HEK293 (cell line): Measurements from ENCODE around the gene ABCB9.

ENCODE experiments used
- EGR2 ChIP-seq: fragments of 450-650 bp; formaldehyde crosslinking; IDR thresholded peaks from 2 replicates; pipeline ENCODE4 v1.5.1; 2016; ENCODE audit warnings: low read depth, missing biosample characterization, missing genetic modification characterization
- FEZF1 ChIP-seq: fragments of 450-650 bp; formaldehyde crosslinking; IDR thresholded peaks from 2 replicates; pipeline ENCODE4 v1.5.1; 2016; ENCODE audit warnings: missing biosample characterization, missing genetic modification characterization
- HOXA7 ChIP-seq: sonication (generic); formaldehyde crosslinking; IDR thresholded peaks from 2 replicates; pipeline ENCODE4 v1.8.1; 2022; ENCODE audit warnings: missing genetic modification reagents, borderline replicate concordance
- HOXC10 ChIP-seq: sonication (generic); formaldehyde crosslinking; IDR thresholded peaks from 2 replicates; pipeline ENCODE4 v1.8.1; 2023; ENCODE audit warnings: mild to moderate bottlenecking, missing genetic modification reagents
- IKZF3 ChIP-seq: fragments of 450-650 bp; IDR thresholded peaks from 2 replicates; pipeline ENCODE4 v1.5.0; 2018; ENCODE audit warnings: missing biosample characterization, mild to moderate bottlenecking, missing genetic modification characterization, moderate library complexity
- KLF8 ChIP-seq: fragments of 450-650 bp; formaldehyde crosslinking; IDR thresholded peaks from 2 replicates; pipeline ENCODE4 v1.5.1; 2016; ENCODE audit warnings: missing biosample characterization, missing genetic modification characterization
- OSR2 ChIP-seq: fragments of 450-650 bp; formaldehyde crosslinking; IDR thresholded peaks from 2 replicates; pipeline ENCODE4 v1.5.1; 2016; ENCODE audit warnings: missing biosample characterization, missing genetic modification characterization
- OVOL3 ChIP-seq: fragments of 450-650 bp; formaldehyde crosslinking; IDR thresholded peaks from 2 replicates; pipeline ENCODE4 v1.5.1; 2016; ENCODE audit warnings: missing biosample characterization, missing genetic modification characterization
- SCRT2 ChIP-seq: fragments of 450-650 bp; formaldehyde crosslinking; IDR thresholded peaks from 2 replicates; pipeline ENCODE4 v1.5.1; 2016; ENCODE audit warnings: missing biosample characterization, missing genetic modification characterization
- WT1 ChIP-seq: fragments of 450-650 bp; formaldehyde crosslinking; IDR thresholded peaks from 2 replicates; pipeline ENCODE4 v1.5.1; 2016; ENCODE audit warnings: missing biosample characterization, missing genetic modification characterization
- ZBTB17 ChIP-seq: fragments of 450-650 bp; formaldehyde crosslinking; IDR thresholded peaks from 2 replicates; pipeline ENCODE4 v1.5.1; 2016; ENCODE audit warnings: missing biosample characterization, missing genetic modification characterization
- ZNF10 ChIP-seq: fragments of 450-650 bp; formaldehyde crosslinking; IDR thresholded peaks from 2 replicates; pipeline ENCODE4 v1.5.1; 2017; ENCODE audit warnings: missing biosample characterization, missing genetic modification characterization
- ZNF138 ChIP-seq: fragments of 450-650 bp; formaldehyde crosslinking; IDR thresholded peaks from 2 replicates; pipeline ENCODE4 v1.5.1; 2016; ENCODE audit warnings: missing biosample characterization, missing genetic modification characterization, borderline replicate concordance
- ZNF157 ChIP-seq: fragments of 450-650 bp; formaldehyde crosslinking; IDR thresholded peaks from 2 replicates; pipeline ENCODE4 v1.5.1; 2016; ENCODE audit warnings: missing biosample characterization, missing genetic modification characterization
- ZNF214 ChIP-seq: fragments of 450-650 bp; formaldehyde crosslinking; IDR thresholded peaks from 2 replicates; pipeline ENCODE4 v1.5.1; 2017; ENCODE audit warnings: missing biosample characterization, mild to moderate bottlenecking, missing genetic modification characterization, borderline replicate concordance
- ZNF23 ChIP-seq: fragments of 450-650 bp; formaldehyde crosslinking; IDR thresholded peaks from 2 replicates; pipeline ENCODE4 v1.5.1; 2016; ENCODE audit warnings: missing biosample characterization, missing genetic modification characterization, borderline replicate concordance
- ZNF248 ChIP-seq: fragments of 450-650 bp; formaldehyde crosslinking; IDR thresholded peaks from 2 replicates; pipeline ENCODE4 v1.5.1; 2017; ENCODE audit warnings: missing biosample characterization, missing genetic modification characterization
- ZNF280D ChIP-seq: fragments of 450-650 bp; formaldehyde crosslinking; IDR thresholded peaks from 2 replicates; pipeline ENCODE4 v1.5.1; 2016; ENCODE audit warnings: missing biosample characterization, missing genetic modification characterization
- ZNF302 ChIP-seq: fragments of 450-650 bp; formaldehyde crosslinking; IDR thresholded peaks from 2 replicates; pipeline ENCODE4 v1.5.1; 2016; ENCODE audit warnings: missing biosample characterization, missing genetic modification characterization, low read depth
- ZNF335 ChIP-seq: fragments of 450-650 bp; formaldehyde crosslinking; conservative IDR thresholded peaks from 2 replicates; pipeline ENCODE4 v1.5.1; 2016; ENCODE audit warnings: missing biosample characterization, missing genetic modification characterization
- ZNF354C ChIP-seq: fragments of 450-650 bp; formaldehyde crosslinking; IDR thresholded peaks from 2 replicates; pipeline ENCODE4 v1.5.1; 2016; ENCODE audit warnings: missing biosample characterization, missing genetic modification characterization, low read depth, borderline replicate concordance
- ZNF366 ChIP-seq: fragments of 450-650 bp; formaldehyde crosslinking; conservative IDR thresholded peaks from 2 replicates; pipeline ENCODE4 v1.5.1; 2016; ENCODE audit warnings: missing biosample characterization, missing genetic modification characterization
- ZNF398 ChIP-seq: fragments of 450-650 bp; formaldehyde crosslinking; IDR thresholded peaks from 2 replicates; pipeline ENCODE4 v1.5.1; 2017; ENCODE audit warnings: missing biosample characterization, missing genetic modification characterization
- ZNF510 ChIP-seq: fragments of 450-650 bp; formaldehyde crosslinking; IDR thresholded peaks from 2 replicates; pipeline ENCODE4 v1.5.1; 2018; ENCODE audit warnings: mild to moderate bottlenecking, missing genetic modification characterization, missing biosample characterization; ENCODE audit not compliant: insufficient replicate concordance
- ZNF580 ChIP-seq: fragments of 450-650 bp; formaldehyde crosslinking; IDR thresholded peaks from 2 replicates; pipeline ENCODE4 v1.5.1; 2016; ENCODE audit warnings: missing biosample characterization, missing genetic modification characterization
- ZNF621 ChIP-seq: fragments of 450-650 bp; formaldehyde crosslinking; IDR thresholded peaks from 2 replicates; pipeline ENCODE4 v1.5.1; 2017; ENCODE audit warnings: missing biosample characterization, missing genetic modification characterization
- ZNF624 ChIP-seq: fragments of 450-650 bp; formaldehyde crosslinking; IDR thresholded peaks from 2 replicates; pipeline ENCODE4 v1.5.1; 2017; ENCODE audit warnings: missing biosample characterization, missing genetic modification characterization
- ZNF670 ChIP-seq: fragments of 450-650 bp; formaldehyde crosslinking; IDR thresholded peaks from 2 replicates; pipeline ENCODE4 v1.5.1; 2016; ENCODE audit warnings: missing biosample characterization, missing genetic modification characterization, low read depth
- ZNF707 ChIP-seq: fragments of 450-650 bp; formaldehyde crosslinking; IDR thresholded peaks from 2 replicates; pipeline ENCODE4 v1.5.1; 2016; ENCODE audit warnings: missing biosample characterization, missing genetic modification characterization
- ZNF777 ChIP-seq: fragments of 450-650 bp; formaldehyde crosslinking; IDR thresholded peaks from 2 replicates; pipeline ENCODE4 v1.5.1; 2017; ENCODE audit warnings: missing biosample characterization, missing genetic modification characterization, borderline replicate concordance
- ZNF785 ChIP-seq: fragments of 450-650 bp; formaldehyde crosslinking; IDR thresholded peaks from 2 replicates; pipeline ENCODE4 v1.5.1; 2016; ENCODE audit warnings: missing biosample characterization, missing genetic modification characterization
- ZSCAN23 ChIP-seq: fragments of 450-650 bp; formaldehyde crosslinking; IDR thresholded peaks from 2 replicates; pipeline ENCODE4 v1.5.1; 2016; ENCODE audit warnings: missing biosample characterization, missing genetic modification characterization
- TF ChIP-seq, protein P1 (sequence below): fragments of 450-650 bp; formaldehyde crosslinking; IDR thresholded peaks from 2 replicates; pipeline ENCODE4 v1.5.1; 2016; ENCODE audit warnings: missing biosample characterization, missing genetic modification characterization
- TF ChIP-seq, protein P2 (sequence below): fragments of 450-650 bp; formaldehyde crosslinking; IDR thresholded peaks from 2 replicates; pipeline ENCODE4 v1.5.1; 2016; ENCODE audit warnings: missing biosample characterization, missing genetic modification characterization

ABCB9 gene

DNA sequence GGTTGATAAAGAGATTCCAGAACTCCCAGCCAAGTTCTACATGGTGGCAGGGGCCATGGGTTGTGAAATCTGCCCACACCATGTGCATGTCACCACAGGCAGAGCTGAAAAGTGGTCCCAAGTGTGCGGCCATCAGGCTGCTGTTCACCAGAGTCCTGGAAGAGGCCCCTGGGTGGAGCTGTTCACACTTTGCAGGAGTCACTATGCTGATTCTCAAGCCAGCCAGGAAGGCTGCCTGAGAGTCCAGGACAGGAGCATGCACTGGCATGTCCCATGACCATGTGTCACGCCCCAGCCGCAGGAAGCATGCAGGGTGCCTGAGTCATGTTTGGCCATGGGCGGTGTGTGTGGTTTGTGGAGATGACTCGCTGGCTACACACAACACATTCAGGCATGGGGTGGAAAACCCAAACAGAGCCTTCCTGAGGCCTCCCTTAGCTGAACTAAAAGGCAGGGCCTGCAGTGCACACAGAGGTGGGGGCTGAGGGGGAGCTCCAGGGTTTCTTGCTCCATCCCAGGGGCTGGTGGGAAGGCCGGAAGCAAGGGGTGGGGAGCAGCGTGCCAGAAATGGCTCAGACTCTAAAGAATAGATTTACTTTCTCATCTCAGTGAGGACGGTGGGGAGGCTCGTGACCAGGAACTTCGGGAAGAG lies 19.4 kb downstream of the ABCB9 start (continued):
- TF ChIP-seq ZNF280D (tag by site-specific recombination) = 0 out of 2 replicates have a peak, but pooled peaks have one; percentile 23
- peak; percentile 76; the same call in 1 of the 2 replicates for TF ChIP-seq KLF8 (tag by site-specific recombination)
- 0 out of 2 replicates have a peak, but pooled peaks have one; percentile 76 for TF ChIP-seq ZSCAN23 (tag by site-specific recombination)
- no peak for TF ChIP-seq ZNF138 (tag by site-specific recombination)
- TF ChIP-seq ZNF157 (tag by site-specific recombination) = no peak
- TF ChIP-seq ZBTB17 (tag by site-specific recombination) = peak; percentile 82
- TF ChIP-seq ZNF23 (tag by site-specific recombination) = no peak
- TF ChIP-seq HOXC10 (CRISPR knock-in tag) = no peak
- TF ChIP-seq, protein P1, sequence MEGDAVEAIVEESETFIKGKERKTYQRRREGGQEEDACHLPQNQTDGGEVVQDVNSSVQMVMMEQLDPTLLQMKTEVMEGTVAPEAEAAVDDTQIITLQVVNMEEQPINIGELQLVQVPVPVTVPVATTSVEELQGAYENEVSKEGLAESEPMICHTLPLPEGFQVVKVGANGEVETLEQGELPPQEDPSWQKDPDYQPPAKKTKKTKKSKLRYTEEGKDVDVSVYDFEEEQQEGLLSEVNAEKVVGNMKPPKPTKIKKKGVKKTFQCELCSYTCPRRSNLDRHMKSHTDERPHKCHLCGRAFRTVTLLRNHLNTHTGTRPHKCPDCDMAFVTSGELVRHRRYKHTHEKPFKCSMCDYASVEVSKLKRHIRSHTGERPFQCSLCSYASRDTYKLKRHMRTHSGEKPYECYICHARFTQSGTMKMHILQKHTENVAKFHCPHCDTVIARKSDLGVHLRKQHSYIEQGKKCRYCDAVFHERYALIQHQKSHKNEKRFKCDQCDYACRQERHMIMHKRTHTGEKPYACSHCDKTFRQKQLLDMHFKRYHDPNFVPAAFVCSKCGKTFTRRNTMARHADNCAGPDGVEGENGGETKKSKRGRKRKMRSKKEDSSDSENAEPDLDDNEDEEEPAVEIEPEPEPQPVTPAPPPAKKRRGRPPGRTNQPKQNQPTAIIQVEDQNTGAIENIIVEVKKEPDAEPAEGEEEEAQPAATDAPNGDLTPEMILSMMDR = no peak
- peak; percentile 86 for TF ChIP-seq ZNF398 (tag by site-specific recombination)
- no peak for TF ChIP-seq ZNF510 (tag by site-specific recombination)
- no peak for TF ChIP-seq ZNF670 (tag by site-specific recombination)
- TF ChIP-seq, protein P2, sequence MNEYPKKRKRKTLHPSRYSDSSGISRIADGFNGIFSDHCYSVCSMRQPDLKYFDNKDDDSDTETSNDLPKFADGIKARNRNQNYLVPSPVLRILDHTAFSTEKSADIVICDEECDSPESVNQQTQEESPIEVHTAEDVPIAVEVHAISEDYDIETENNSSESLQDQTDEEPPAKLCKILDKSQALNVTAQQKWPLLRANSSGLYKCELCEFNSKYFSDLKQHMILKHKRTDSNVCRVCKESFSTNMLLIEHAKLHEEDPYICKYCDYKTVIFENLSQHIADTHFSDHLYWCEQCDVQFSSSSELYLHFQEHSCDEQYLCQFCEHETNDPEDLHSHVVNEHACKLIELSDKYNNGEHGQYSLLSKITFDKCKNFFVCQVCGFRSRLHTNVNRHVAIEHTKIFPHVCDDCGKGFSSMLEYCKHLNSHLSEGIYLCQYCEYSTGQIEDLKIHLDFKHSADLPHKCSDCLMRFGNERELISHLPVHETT (tag by site-specific recombination) = peak; percentile 89
- TF ChIP-seq OVOL3 (tag by site-specific recombination) = no peak
- 0 out of 2 replicates have a peak, but pooled peaks have one; percentile 29 for TF ChIP-seq IKZF3 (tag by site-specific recombination)
- peak; percentile 46; the same call in 1 of the 2 replicates for TF ChIP-seq ZNF366
- TF ChIP-seq ZNF777 (tag by site-specific recombination) = no peak
- TF ChIP-seq ZNF707 (tag by site-specific recombination) = no peak
- TF ChIP-seq ZNF621 = no peak
- TF ChIP-seq FEZF1 (tag by site-specific recombination) = no peak
- peak; percentile 62; the same call in 1 of the 2 replicates for TF ChIP-seq EGR2 (tag by site-specific recombination)
- no peak for TF ChIP-seq HOXA7 (CRISPR knock-in tag)
- TF ChIP-seq ZNF335 (tag by site-specific recombination) = peak; percentile 86
- TF ChIP-seq ZNF302 (tag by site-specific recombination) = no peak
- no peak for TF ChIP-seq ZNF580 (tag by site-specific recombination)
- no peak for TF ChIP-seq ZNF248 (tag by site-specific recombination)
- TF ChIP-seq SCRT2 (tag by site-specific recombination) = peak; percentile 31; the same call in 1 of the 2 replicates
- TF ChIP-seq ZNF624 (tag by site-specific recombination) = no peak
- no peak for TF ChIP-seq ZNF785 (tag by site-specific recombination)
- no peak for TF ChIP-seq OSR2 (tag by site-specific recombination)
- peak; percentile 30; the same call in 1 of the 2 replicates for TF ChIP-seq WT1 (tag by site-specific recombination)
- no peak for TF ChIP-seq ZNF354C (tag by site-specific recombination)
- no peak for TF ChIP-seq ZNF10 (tag by site-specific recombination)
- TF ChIP-seq ZNF214 = no peak
